Thyroid gland (tissue), 4 donors: ENCODE data around the gene PDE1C.

Experiments
- POLR2A ChIP-seq, 2 donors: fragments of 450-650 bp; IDR thresholded peaks; one replicate each; pipeline ENCODE4 v1.6.1; 2017; ENCODE audit warnings: antibody characterized with exemption in 2 of 2, mild to moderate bottlenecking in 2 of 2, moderate library complexity in 1 of 2
- TF ChIP-seq, protein P1 (sequence below), 6 experiments: fragments of 200-600 bp in 3 of 6; fragments of 450-650 bp in 3 of 6; sonication (generic) in 3 of 6; IDR thresholded peaks; one replicate each; pipeline ENCODE4 v1.5.1; 2016 to 2019; ENCODE audit warnings: antibody characterized with exemption in 6 of 6, mild to moderate bottlenecking in 2 of 6, inconsistent platforms in 1 of 6, moderate library complexity in 1 of 6

DNA sequence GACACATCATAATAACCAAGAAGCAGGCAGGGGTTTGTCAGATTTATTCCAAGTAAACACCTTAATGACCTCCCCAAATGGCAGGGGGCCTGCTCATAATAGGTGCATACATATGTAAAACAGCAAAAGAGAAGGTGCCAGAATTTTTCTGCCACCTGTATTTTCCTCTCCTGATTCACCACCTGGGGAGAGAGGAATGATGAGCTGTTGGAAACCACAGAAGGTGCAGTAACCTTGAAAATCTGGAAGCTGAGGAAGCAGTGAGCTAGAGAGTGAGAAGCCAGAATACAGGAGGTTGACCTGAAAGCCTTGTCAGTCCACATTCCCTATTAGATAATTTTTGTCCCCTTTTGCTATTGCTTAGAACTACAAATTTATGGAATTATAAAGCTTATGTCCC, 46.2 kb upstream of the PDE1C start:
- TF ChIP-seq, protein P1, sequence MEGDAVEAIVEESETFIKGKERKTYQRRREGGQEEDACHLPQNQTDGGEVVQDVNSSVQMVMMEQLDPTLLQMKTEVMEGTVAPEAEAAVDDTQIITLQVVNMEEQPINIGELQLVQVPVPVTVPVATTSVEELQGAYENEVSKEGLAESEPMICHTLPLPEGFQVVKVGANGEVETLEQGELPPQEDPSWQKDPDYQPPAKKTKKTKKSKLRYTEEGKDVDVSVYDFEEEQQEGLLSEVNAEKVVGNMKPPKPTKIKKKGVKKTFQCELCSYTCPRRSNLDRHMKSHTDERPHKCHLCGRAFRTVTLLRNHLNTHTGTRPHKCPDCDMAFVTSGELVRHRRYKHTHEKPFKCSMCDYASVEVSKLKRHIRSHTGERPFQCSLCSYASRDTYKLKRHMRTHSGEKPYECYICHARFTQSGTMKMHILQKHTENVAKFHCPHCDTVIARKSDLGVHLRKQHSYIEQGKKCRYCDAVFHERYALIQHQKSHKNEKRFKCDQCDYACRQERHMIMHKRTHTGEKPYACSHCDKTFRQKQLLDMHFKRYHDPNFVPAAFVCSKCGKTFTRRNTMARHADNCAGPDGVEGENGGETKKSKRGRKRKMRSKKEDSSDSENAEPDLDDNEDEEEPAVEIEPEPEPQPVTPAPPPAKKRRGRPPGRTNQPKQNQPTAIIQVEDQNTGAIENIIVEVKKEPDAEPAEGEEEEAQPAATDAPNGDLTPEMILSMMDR (IDR thresholded peaks at IDR 0.05) = no peak
- no peak for TF ChIP-seq POLR2A (IDR thresholded peaks at IDR 0.05)
